ENCODE data around the gene SLC26A3.

SLC26A3 gene

GRCh38 chr7:107792364-107792763, 10.7 kb downstream of the SLC26A3 start:
- H3K4me1 ChIP-seq (ENCODE audit: insufficient read depth, low read length) = no peaks in the 10 kb centered on the region
- no peak overlapping the region for H2AFZ ChIP-seq (ENCODE audit: low read depth, low read length)
- DNase-seq = no peak
- no peak overlapping the region for H3K27ac ChIP-seq (ENCODE audit: low read length)
- no peak for ATAC-seq (ENCODE audit: insufficient read depth, low read depth)
- no peak overlapping the region for H3K4me2 ChIP-seq (ENCODE audit: insufficient read depth, low read length)
- H3K27me3 ChIP-seq (ENCODE audit: insufficient read depth, low read length, poor library complexity) = peaks cover 8% of the 10 kb centered on the region
- H3K36me3 ChIP-seq (ENCODE audit: insufficient read depth, low read length) = no peaks in the 10 kb centered on the region
- H3K9me3 ChIP-seq (ENCODE audit: insufficient read depth, low read length, severe bottlenecking) = no peaks in the 10 kb centered on the region
- TF ChIP-seq EZH2 (IDR thresholded peaks at IDR 0.05; ENCODE audit: borderline replicate concordance, low read depth, low read length, severe bottlenecking) (no peak), CTCF (IDR thresholded peaks at IDR 0.05; ENCODE audit: borderline replicate concordance, extremely low read depth, low read length, poor library complexity, severe bottlenecking) (no peak)
- H4K20me1 ChIP-seq (ENCODE audit: insufficient read depth, low read length) = no peaks in the 10 kb centered on the region
- no peaks in the 10 kb centered on the region for H3K79me2 ChIP-seq (ENCODE audit: insufficient read depth, low read length)
- H3K4me3 ChIP-seq (ENCODE audit: low read depth in 1 of 2, low read length in 2 of 2) = no peak overlapping the region
- H3K9ac ChIP-seq (ENCODE audit: low read depth, low read length) = no peak overlapping the region

- Histone ChIP-seq H3K79me2 (ENCODE audit: insufficient read depth, low read length) (no peaks in the 10 kb centered on the region), H3K27ac (ENCODE audit: low read length) (no peak overlapping the region), H3K27me3 (ENCODE audit: insufficient read depth, low read length, poor library complexity) (peaks cover 5% of the 10 kb centered on the region), H3K4me3 (ENCODE audit: low read depth in 1 of 2, low read length in 2 of 2) (no peak overlapping the region), H3K36me3 (ENCODE audit: insufficient read depth, low read length) (no peaks in the 10 kb centered on the region), H3K9ac (ENCODE audit: low read depth, low read length) (no peak overlapping the region), H3K4me1 (ENCODE audit: insufficient read depth, low read length) (no peaks in the 10 kb centered on the region), H3K4me2 (ENCODE audit: insufficient read depth, low read length) (no peak overlapping the region), H2AFZ (ENCODE audit: low read depth, low read length) (no peak overlapping the region), H3K9me3 (ENCODE audit: insufficient read depth, low read length, severe bottlenecking) (no peaks in the 10 kb centered on the region), H4K20me1 (ENCODE audit: insufficient read depth, low read length) (no peaks in the 10 kb centered on the region)
- no peak for DNase-seq
- no peak for ATAC-seq (ENCODE audit: insufficient read depth, low read depth)
- no peak for TF ChIP-seq CTCF (IDR thresholded peaks at IDR 0.05; ENCODE audit: borderline replicate concordance, extremely low read depth, low read length, poor library complexity, severe bottlenecking)
- no peak for TF ChIP-seq EZH2 (IDR thresholded peaks at IDR 0.05; ENCODE audit: borderline replicate concordance, low read depth, low read length, severe bottlenecking)
Measured at GRCh38 chr7:107789647-107790046, 13.4 kb downstream of the SLC26A3 start.

GRCh38 chr7:107788662-107789061, 14.4 kb downstream of the SLC26A3 start:
- ATAC-seq (ENCODE audit: insufficient read depth, low read depth) (no peak), DNase-seq (no peak)
- Histone ChIP-seq H3K27ac (ENCODE audit: low read length) (no peak overlapping the region), H3K4me2 (ENCODE audit: insufficient read depth, low read length) (no peak overlapping the region), H3K36me3 (ENCODE audit: insufficient read depth, low read length) (no peaks in the 10 kb centered on the region), H3K27me3 (ENCODE audit: insufficient read depth, low read length, poor library complexity) (peaks cover under 1% of the 10 kb centered on the region), H4K20me1 (ENCODE audit: insufficient read depth, low read length) (no peaks in the 10 kb centered on the region), H3K79me2 (ENCODE audit: insufficient read depth, low read length) (no peaks in the 10 kb centered on the region), H3K9me3 (ENCODE audit: insufficient read depth, low read length, severe bottlenecking) (no peaks in the 10 kb centered on the region), H3K4me3 (ENCODE audit: low read depth in 1 of 2, low read length in 2 of 2) (no peak overlapping the region), H2AFZ (ENCODE audit: low read depth, low read length) (no peak overlapping the region), H3K9ac (ENCODE audit: low read depth, low read length) (no peak overlapping the region), H3K4me1 (ENCODE audit: insufficient read depth, low read length) (no peaks in the 10 kb centered on the region)
- no peak for TF ChIP-seq CTCF (IDR thresholded peaks at IDR 0.05; ENCODE audit: borderline replicate concordance, extremely low read depth, low read length, poor library complexity, severe bottlenecking)
- no peak for TF ChIP-seq EZH2 (IDR thresholded peaks at IDR 0.05; ENCODE audit: borderline replicate concordance, low read depth, low read length, severe bottlenecking)

GRCh38 chr7:107788216-107788615, 14.8 kb downstream of the SLC26A3 start:
- DNase-seq (no peak), ATAC-seq (ENCODE audit: insufficient read depth, low read depth) (no peak)
- Histone ChIP-seq H3K27ac (ENCODE audit: low read length) (no peak overlapping the region), H3K27me3 (ENCODE audit: insufficient read depth, low read length, poor library complexity) (no peaks in the 10 kb centered on the region), H3K4me2 (ENCODE audit: insufficient read depth, low read length) (no peak overlapping the region), H3K79me2 (ENCODE audit: insufficient read depth, low read length) (no peaks in the 10 kb centered on the region), H3K9ac (ENCODE audit: low read depth, low read length) (no peak overlapping the region), H3K9me3 (ENCODE audit: insufficient read depth, low read length, severe bottlenecking) (no peaks in the 10 kb centered on the region), H3K36me3 (ENCODE audit: insufficient read depth, low read length) (no peaks in the 10 kb centered on the region), H3K4me1 (ENCODE audit: insufficient read depth, low read length) (no peaks in the 10 kb centered on the region), H2AFZ (ENCODE audit: low read depth, low read length) (no peak overlapping the region), H3K4me3 (ENCODE audit: low read depth in 1 of 2, low read length in 2 of 2) (no peak overlapping the region), H4K20me1 (ENCODE audit: insufficient read depth, low read length) (no peaks in the 10 kb centered on the region)
- TF ChIP-seq EZH2 (IDR thresholded peaks at IDR 0.05; ENCODE audit: borderline replicate concordance, low read depth, low read length, severe bottlenecking) (no peak), CTCF (IDR thresholded peaks at IDR 0.05; ENCODE audit: borderline replicate concordance, extremely low read depth, low read length, poor library complexity, severe bottlenecking) (no peak)

Measured in DND-41 (cell line).